ENCODE measurements around the gene GCK. TPM values are rescaled to one million over a fixed set of nuclear protein-coding genes. Genes with fewer than 3 reads are reported as not detected.

Gene GCK
- total RNA-seq, 3 donors from 2014 or later (not counting 1 experiment from before 2014, with no cell fraction given), result not detected

GRCh38 chr7:44167920-44168319 is 21.3 kb downstream of the GCK start:
- Histone ChIP-seq H3K4me1 (ENCODE audit: control insufficient read depth, insufficient read depth, low read length) (no peaks in the 10 kb centered on the region), H3K9me3 (ENCODE audit: control insufficient read depth, insufficient read depth, low read length) (no peaks in the 10 kb centered on the region), H3K27me3 (ENCODE audit: control insufficient read depth, insufficient read depth, low read length) (no peaks in the 10 kb centered on the region), H3K36me3 (ENCODE audit: control insufficient read depth, insufficient read depth, low read length) (no peaks in the 10 kb centered on the region), H3K27ac (ENCODE audit: low read length) (no peak overlapping the region), H3K4me3 (ENCODE audit: low read length) (no peak overlapping the region)
- H3K4me3 Mint-ChIP-seq, result no peak overlapping the region
- DNase-seq, result no peak
- TF ChIP-seq, protein P1, sequence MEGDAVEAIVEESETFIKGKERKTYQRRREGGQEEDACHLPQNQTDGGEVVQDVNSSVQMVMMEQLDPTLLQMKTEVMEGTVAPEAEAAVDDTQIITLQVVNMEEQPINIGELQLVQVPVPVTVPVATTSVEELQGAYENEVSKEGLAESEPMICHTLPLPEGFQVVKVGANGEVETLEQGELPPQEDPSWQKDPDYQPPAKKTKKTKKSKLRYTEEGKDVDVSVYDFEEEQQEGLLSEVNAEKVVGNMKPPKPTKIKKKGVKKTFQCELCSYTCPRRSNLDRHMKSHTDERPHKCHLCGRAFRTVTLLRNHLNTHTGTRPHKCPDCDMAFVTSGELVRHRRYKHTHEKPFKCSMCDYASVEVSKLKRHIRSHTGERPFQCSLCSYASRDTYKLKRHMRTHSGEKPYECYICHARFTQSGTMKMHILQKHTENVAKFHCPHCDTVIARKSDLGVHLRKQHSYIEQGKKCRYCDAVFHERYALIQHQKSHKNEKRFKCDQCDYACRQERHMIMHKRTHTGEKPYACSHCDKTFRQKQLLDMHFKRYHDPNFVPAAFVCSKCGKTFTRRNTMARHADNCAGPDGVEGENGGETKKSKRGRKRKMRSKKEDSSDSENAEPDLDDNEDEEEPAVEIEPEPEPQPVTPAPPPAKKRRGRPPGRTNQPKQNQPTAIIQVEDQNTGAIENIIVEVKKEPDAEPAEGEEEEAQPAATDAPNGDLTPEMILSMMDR (IDR thresholded peaks at IDR 0.05), result no peak
- ATAC-seq, result no peak
- peaks cover 17 to 31% of the 10 kb centered on the region in 2 donors for H3K27me3 Mint-ChIP-seq (ENCODE audit: low read depth in 2 of 2)
- no peaks in the 10 kb centered on the region for H3K36me3 Mint-ChIP-seq
- no peak overlapping the region for H3K27ac Mint-ChIP-seq
- no peaks in the 10 kb centered on the region for H3K9me3 Mint-ChIP-seq
- H3K4me1 Mint-ChIP-seq, result no peaks in the 10 kb centered on the region
- intact Hi-C loops (cut with micrococcal nuclease), result no loop called here

DNA sequence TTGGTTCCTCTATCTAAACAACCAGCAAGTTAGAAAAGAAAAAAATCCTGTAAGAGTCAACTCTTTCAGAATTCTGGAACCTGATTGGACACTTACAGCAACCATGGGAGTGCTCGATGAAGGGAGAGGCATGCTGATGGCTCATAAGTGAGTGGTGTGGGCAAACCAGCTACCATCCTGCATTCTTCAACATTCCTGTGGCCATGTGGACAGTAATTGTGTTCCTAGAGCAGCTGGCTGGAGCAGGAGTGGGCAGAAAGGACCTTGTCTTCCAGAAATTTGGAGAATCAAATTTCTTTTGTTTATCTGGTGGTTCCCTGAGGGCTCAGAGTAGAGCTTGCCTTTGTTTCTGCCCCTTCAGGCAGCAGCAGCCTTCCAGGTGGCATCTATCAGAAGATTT is 25.6 kb downstream of the GCK start:
- Mint-ChIP-seq H3K4me3 (no peak overlapping the region), H3K27me3 (ENCODE audit: low read depth in 2 of 2) (peaks cover 17 to 42% of the 10 kb centered on the region in 2 donors), H3K27ac (no peak overlapping the region), H3K4me1 (no peaks in the 10 kb centered on the region), H3K36me3 (no peaks in the 10 kb centered on the region), H3K9me3 (no peaks in the 10 kb centered on the region)
- no peak for DNase-seq
- intact Hi-C loops (cut with micrococcal nuclease), result no loop called here
- no peak overlapping the region for H3K4me3 ChIP-seq (ENCODE audit: low read length)
- no peaks in the 10 kb centered on the region for H3K9me3 ChIP-seq (ENCODE audit: control insufficient read depth, insufficient read depth, low read length)
- H3K36me3 ChIP-seq (ENCODE audit: control insufficient read depth, insufficient read depth, low read length), result no peaks in the 10 kb centered on the region
- 67% methylated on average over 1 of the region's 1 CpG for WGBS (ENCODE audit: insufficient coverage)
- no peak overlapping the region for H3K27ac ChIP-seq (ENCODE audit: low read length)
- ATAC-seq, result no peak
- TF ChIP-seq, protein P1 (IDR thresholded peaks at IDR 0.05), result no peak
- no peaks in the 10 kb centered on the region for H3K27me3 ChIP-seq (ENCODE audit: control insufficient read depth, insufficient read depth, low read length)
- no peaks in the 10 kb centered on the region for H3K4me1 ChIP-seq (ENCODE audit: control insufficient read depth, insufficient read depth, low read length)

- H3K4me3 Mint-ChIP-seq, result no peak overlapping the region
- no peaks in the 10 kb centered on the region for H3K9me3 Mint-ChIP-seq
- no peak overlapping the region for H3K27ac Mint-ChIP-seq
- intact Hi-C loops (cut with micrococcal nuclease), result no loop called here
- no peak overlapping the region for H3K27ac ChIP-seq (ENCODE audit: low read length)
- H3K27me3 ChIP-seq (ENCODE audit: control insufficient read depth, insufficient read depth, low read length), result no peaks in the 10 kb centered on the region
- H3K36me3 ChIP-seq (ENCODE audit: control insufficient read depth, insufficient read depth, low read length), result no peaks in the 10 kb centered on the region
- WGBS (ENCODE audit: insufficient coverage), result 86% methylated on average over 1 of the region's 1 CpG
- peaks cover 17 to 42% of the 10 kb centered on the region in 2 donors for H3K27me3 Mint-ChIP-seq (ENCODE audit: low read depth in 2 of 2)
- no peaks in the 10 kb centered on the region for H3K4me1 ChIP-seq (ENCODE audit: control insufficient read depth, insufficient read depth, low read length)
- DNase-seq (no peak), ATAC-seq (no peak)
- no peak overlapping the region for H3K4me3 ChIP-seq (ENCODE audit: low read length)
- H3K4me1 Mint-ChIP-seq, result no peaks in the 10 kb centered on the region
- H3K36me3 Mint-ChIP-seq, result no peaks in the 10 kb centered on the region
- TF ChIP-seq, protein P1 (IDR thresholded peaks at IDR 0.05), result no peak
- no peaks in the 10 kb centered on the region for H3K9me3 ChIP-seq (ENCODE audit: control insufficient read depth, insufficient read depth, low read length)
Observed at GRCh38 chr7:44162785-44163395, 26.3 kb downstream of the GCK start.

DNA sequence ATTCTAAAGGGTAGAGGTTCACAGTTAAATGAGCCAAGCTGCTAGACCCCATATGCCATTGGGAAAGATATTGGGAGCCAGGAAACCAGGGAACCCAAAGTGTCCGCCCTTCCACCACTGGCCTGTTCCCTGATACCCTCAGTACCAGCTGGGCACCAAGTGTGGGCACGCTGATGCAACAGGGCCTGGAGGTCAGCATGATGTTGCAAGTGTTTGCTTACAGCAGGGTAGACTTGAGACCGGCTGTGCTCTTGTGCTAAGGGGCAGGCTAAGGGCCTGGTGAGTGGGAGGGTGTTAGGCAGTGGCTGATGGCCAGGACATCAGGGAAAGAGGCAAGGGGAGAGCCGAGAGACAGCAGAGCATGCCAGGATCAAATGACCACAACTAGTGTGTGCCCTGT is 27.1 kb downstream of the GCK start:
- H3K36me3 ChIP-seq (ENCODE audit: control insufficient read depth, insufficient read depth, low read length), result no peaks in the 10 kb centered on the region
- no peak overlapping the region for H3K4me3 ChIP-seq (ENCODE audit: low read length)
- H3K4me3 Mint-ChIP-seq, result no peak overlapping the region
- H3K36me3 Mint-ChIP-seq, result no peaks in the 10 kb centered on the region
- no peaks in the 10 kb centered on the region for H3K27me3 ChIP-seq (ENCODE audit: control insufficient read depth, insufficient read depth, low read length)
- no peaks in the 10 kb centered on the region for H3K4me1 ChIP-seq (ENCODE audit: control insufficient read depth, insufficient read depth, low read length)
- 87% methylated on average over 4 of the region's 4 CpGs for WGBS (ENCODE audit: insufficient coverage)
- no peak overlapping the region for H3K27ac Mint-ChIP-seq
- no peaks in the 10 kb centered on the region for H3K9me3 Mint-ChIP-seq
- peaks cover 17 to 42% of the 10 kb centered on the region in 2 donors for H3K27me3 Mint-ChIP-seq (ENCODE audit: low read depth in 2 of 2)
- H3K9me3 ChIP-seq (ENCODE audit: control insufficient read depth, insufficient read depth, low read length), result no peaks in the 10 kb centered on the region
- ATAC-seq (no peak), DNase-seq (no peak)
- H3K27ac ChIP-seq (ENCODE audit: low read length), result no peak overlapping the region
- no peaks in the 10 kb centered on the region for H3K4me1 Mint-ChIP-seq
- intact Hi-C loops (cut with micrococcal nuclease), result no loop called here
- TF ChIP-seq, protein P1 (IDR thresholded peaks at IDR 0.05), result no peak
